Measurements from ENCODE around the gene TMPRSS2. TPM values are rescaled to one million over a fixed set of nuclear protein-coding genes. Genes with fewer than 3 reads are reported as not detected.

Gene TMPRSS2
- total and polyA plus RNA-seq, 7 donors: 0.03 to 0.15 (median 0.10) TPM; not detected in 3

DNA sequence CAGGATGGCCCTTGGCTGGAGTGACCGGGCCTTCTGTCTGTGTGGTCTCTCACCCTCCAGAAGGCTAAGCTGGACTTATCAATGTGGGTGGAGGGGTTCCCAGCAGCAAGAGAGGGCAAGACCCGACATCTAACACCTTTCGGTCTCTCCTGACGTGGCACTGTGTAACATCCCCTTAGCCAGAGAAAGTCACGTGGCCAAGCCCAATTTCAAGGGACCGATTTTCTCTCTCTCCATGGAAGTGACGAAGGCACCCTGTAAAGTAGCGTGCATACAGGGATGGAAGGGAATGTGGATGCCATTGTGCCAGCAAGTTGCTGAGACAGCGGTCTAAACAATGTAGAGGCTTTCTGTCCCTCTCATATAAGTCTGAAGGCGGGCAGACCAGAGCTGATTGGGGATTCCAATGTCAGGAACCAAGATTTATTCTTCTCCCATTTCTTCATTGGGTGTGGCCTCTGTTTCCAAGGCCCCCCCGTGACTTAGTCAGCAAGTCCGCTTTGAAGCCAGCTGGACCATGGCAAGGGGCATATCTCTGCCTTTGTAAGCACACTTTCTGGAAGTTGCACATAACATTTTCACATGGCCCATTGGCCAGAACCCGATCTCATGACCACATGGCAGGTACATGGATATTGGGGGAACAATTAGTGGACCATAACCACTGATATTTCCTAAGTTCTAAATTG lies 69.4 kb downstream of the TMPRSS2 start:
- DNase-seq: no peak
- H3K9me3 ChIP-seq: no peaks in the 10 kb centered on the region
- intact Hi-C loops (cut with DNase I): no loop called here
- WGBS, 3 donors: 80 to 90% (median 83%) methylated on average over 13 of the region's 13 CpGs
- TF ChIP-seq, protein P1, sequence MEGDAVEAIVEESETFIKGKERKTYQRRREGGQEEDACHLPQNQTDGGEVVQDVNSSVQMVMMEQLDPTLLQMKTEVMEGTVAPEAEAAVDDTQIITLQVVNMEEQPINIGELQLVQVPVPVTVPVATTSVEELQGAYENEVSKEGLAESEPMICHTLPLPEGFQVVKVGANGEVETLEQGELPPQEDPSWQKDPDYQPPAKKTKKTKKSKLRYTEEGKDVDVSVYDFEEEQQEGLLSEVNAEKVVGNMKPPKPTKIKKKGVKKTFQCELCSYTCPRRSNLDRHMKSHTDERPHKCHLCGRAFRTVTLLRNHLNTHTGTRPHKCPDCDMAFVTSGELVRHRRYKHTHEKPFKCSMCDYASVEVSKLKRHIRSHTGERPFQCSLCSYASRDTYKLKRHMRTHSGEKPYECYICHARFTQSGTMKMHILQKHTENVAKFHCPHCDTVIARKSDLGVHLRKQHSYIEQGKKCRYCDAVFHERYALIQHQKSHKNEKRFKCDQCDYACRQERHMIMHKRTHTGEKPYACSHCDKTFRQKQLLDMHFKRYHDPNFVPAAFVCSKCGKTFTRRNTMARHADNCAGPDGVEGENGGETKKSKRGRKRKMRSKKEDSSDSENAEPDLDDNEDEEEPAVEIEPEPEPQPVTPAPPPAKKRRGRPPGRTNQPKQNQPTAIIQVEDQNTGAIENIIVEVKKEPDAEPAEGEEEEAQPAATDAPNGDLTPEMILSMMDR (IDR thresholded peaks at IDR 0.05): no peak
- ATAC-seq: no peak
- no peaks in the 10 kb centered on the region for H3K4me1 ChIP-seq
- no peak overlapping the region for H3K4me3 ChIP-seq
- H3K27ac ChIP-seq: no peak overlapping the region
- peaks cover 0 to 6% of the 10 kb centered on the region in 2 donors for H3K36me3 ChIP-seq (ENCODE audit: insufficient read depth in 1 of 2, low read depth in 1 of 2)
- H3K27me3 ChIP-seq (ENCODE audit: insufficient read depth in 3 of 3, low read length in 2 of 3): no peaks in the 10 kb centered on the region

DNA sequence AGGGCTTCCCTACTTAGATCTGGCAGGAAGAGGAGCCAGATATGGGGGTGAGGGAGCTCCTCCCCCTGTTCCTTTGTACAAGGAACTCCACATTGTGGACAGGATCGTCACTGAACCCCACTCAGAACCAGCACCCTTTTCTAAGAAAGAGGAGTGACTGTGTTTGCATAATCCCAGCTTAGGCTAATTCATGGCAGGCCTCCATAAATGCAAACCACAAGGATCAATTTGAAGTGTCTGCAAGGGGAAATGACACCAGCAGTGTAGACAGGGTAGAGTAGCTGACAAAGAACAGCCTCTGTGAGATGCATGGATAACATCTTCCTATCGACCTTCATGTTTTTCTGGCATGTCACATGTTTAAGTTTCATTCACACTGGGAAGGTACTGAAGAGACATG lies 70.2 kb downstream of the TMPRSS2 start:
- TF ChIP-seq, protein P1 (IDR thresholded peaks at IDR 0.05): no peak
- no peak for ATAC-seq
- intact Hi-C loops (cut with DNase I): no loop called here
- DNase-seq: no peak
- peaks cover 0 to 7% of the 10 kb centered on the region in 2 donors for H3K36me3 ChIP-seq (ENCODE audit: insufficient read depth in 1 of 2, low read depth in 1 of 2)
- H3K27me3 ChIP-seq (ENCODE audit: insufficient read depth in 3 of 3, low read length in 2 of 3): no peaks in the 10 kb centered on the region
- no peak overlapping the region for H3K27ac ChIP-seq
- H3K9me3 ChIP-seq: no peaks in the 10 kb centered on the region
- 63 to 71% (median 64%) methylated on average over 2 of the region's 2 CpGs for WGBS, 3 donors
- H3K4me3 ChIP-seq: no peak overlapping the region
- no peaks in the 10 kb centered on the region for H3K4me1 ChIP-seq

DNA sequence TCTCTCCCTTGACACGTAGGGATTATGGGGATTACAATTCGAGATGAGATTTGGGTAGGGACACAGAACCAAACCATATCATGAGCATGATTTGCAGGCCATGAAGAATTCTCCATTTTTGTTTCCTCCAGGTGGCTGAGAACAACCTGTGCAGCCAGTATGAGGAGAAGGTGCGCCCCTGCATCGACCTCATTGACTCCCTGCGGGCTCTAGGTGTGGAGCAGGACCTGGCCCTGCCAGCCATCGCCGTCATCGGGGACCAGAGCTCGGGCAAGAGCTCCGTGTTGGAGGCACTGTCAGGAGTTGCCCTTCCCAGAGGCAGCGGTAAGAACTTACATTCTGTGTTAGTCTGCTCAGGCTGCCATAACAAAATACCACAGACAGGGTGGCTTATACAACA lies 72.3 kb downstream of the TMPRSS2 start:
- peaks cover 0 to 7% of the 10 kb centered on the region in 2 donors for H3K36me3 ChIP-seq (ENCODE audit: insufficient read depth in 1 of 2, low read depth in 1 of 2)
- no peak for ATAC-seq

DNA sequence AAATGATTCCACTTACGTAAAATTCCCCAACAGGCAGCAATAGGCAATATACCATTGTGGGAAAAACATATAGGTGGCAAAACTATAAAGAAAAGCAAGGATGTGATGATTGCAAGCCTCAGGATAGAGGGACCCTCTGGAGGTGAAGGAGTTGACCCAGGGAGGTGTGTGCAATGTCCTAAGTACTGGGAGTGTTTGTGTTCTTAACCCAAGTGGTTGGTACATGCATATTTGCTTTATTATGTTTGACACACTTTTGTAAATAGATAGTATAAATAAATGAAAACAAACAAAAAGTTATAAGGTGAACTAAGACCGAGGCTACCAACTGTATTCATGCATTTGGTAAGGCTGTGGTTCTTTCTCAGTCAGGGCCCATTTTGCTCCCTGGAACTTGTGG lies 74.4 kb downstream of the TMPRSS2 start:
- intact Hi-C loops (cut with DNase I): no loop called here
- Histone ChIP-seq H3K9me3 (no peaks in the 10 kb centered on the region), H3K36me3 (ENCODE audit: insufficient read depth in 1 of 2, low read depth in 1 of 2) (peaks cover 0 to 12% of the 10 kb centered on the region in 2 donors), H3K4me1 (no peaks in the 10 kb centered on the region), H3K4me3 (no peak overlapping the region), H3K27me3 (ENCODE audit: insufficient read depth in 3 of 3, low read length in 2 of 3) (no peaks in the 10 kb centered on the region), H3K27ac (no peak overlapping the region)
- no peak for DNase-seq
- TF ChIP-seq, protein P1 (IDR thresholded peaks at IDR 0.05): no peak
- WGBS, 3 donors: 93 to 96% (median 96%) methylated on average over 2 of the region's 2 CpGs
- no peak for ATAC-seq

More for the DNA sequence above, 72.3 kb downstream of the TMPRSS2 start:
- TF ChIP-seq, protein P1 (IDR thresholded peaks at IDR 0.05): no peak
- Histone ChIP-seq H3K27me3 (ENCODE audit: insufficient read depth in 3 of 3, low read length in 2 of 3) (no peaks in the 10 kb centered on the region), H3K27ac (no peak overlapping the region), H3K4me3 (no peak overlapping the region), H3K9me3 (no peaks in the 10 kb centered on the region), H3K4me1 (no peaks in the 10 kb centered on the region)
- intact Hi-C loops (cut with DNase I): no loop called here
- 92 to 94% (median 93%) methylated on average over 11 of the region's 11 CpGs for WGBS, 3 donors
- no peak for DNase-seq

All from psoas muscle (tissue), 8 donors.